HG03103 (cell line): ENCODE measurements around the gene SLC37A4.
"Not testable (repeated sequence)": the region's sequence is repeated elsewhere in the genome, so short reads cannot be mapped to it uniquely, and the experiment has no call there.

Experiments
- ATAC-seq: cut with Tn5 transposase; IDR thresholded peaks from one replicate; pipeline ENCODE4 v1.9.1; 2021; ENCODE audit warnings: low read depth; ENCODE audit not compliant: unreplicated experiment

The SLC37A4 gene

GRCh38 chr11:119019996-119020395 lies 10.7 kb downstream of the SLC37A4 start:
- no peak for ATAC-seq

- ATAC-seq: peak; percentile 79
Measured at GRCh38 chr11:119018074-119018938, 12.4 kb downstream of the SLC37A4 start, which contains the start of the genes RPS25 and TRAPPC4. TSS of gene RPS25 (minus strand) at chr11:119018343. CDS start at chr11:119018284, 59 bp downstream. TSS of gene TRAPPC4 (plus strand) at chr11:119018766. CDS start at chr11:119018796, 30 bp downstream.

- ATAC-seq: not testable (repeated sequence)
Measured at GRCh38 chr11:119017377-119017776, 13.3 kb downstream of the SLC37A4 start.

- ATAC-seq: no peak
Measured at GRCh38 chr11:119016216-119017009, 14.3 kb downstream of the SLC37A4 start.

DNA sequence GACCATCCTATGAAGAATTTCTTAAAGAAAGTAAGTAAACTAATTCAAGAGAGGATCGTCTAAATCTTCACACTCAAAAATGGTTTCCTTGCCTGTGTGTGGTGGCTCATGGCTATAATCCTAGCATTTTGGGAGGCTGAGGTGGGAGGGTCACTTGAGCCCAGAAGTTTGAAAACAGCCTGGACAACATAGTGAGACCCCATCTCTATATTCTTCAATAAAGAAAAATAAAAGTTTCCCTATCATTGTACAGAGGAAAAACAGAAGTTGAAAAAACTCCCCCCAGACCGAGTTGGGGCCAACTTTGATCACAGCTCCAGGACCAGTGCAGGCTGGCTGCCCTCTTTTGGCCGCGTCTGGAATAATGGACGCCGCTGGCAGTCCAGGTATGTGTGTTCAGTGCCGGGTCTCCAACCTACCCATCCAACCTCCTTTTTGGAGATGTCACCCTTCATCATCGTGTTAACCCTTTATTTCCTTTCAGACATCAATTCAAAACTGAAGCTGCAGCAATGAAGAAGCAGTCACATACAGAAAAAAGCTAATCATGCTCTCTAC lies 15.5 kb downstream of the SLC37A4 start:
- no peak for ATAC-seq

DNA sequence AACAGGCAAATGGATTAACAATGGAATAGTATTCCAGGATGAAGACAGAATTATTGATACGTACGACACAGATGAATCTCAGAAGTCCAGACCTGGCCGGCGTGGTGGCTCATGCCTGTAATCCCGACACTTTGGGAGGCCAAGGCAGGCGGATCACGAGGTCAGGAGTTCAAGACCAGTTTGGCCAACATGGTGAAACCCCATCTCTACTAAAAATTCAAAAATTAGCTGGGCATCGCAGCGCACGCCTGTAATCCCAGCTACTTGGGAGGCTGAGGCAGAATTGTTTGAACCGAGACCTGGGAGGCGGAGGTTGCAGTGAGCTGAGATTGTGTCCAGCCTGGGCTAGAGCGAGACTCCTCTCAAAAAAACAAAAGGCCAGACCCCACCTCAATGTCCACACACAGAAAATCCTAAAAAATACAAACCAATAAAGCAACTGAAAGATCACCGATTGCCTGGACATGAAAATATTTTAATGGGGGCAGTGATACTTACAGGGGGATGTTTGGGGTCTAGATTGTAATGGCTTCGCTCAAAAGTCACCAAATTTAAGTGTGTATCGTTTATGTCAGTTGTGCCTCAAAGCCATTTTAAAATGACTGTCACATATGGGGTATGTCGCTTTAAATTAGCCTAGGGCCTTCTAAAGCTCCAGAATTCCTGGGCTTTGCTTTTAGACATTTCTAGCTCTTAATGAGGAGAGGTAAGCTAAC lies 16.3 kb downstream of the SLC37A4 start:
- no peak for ATAC-seq

DNA sequence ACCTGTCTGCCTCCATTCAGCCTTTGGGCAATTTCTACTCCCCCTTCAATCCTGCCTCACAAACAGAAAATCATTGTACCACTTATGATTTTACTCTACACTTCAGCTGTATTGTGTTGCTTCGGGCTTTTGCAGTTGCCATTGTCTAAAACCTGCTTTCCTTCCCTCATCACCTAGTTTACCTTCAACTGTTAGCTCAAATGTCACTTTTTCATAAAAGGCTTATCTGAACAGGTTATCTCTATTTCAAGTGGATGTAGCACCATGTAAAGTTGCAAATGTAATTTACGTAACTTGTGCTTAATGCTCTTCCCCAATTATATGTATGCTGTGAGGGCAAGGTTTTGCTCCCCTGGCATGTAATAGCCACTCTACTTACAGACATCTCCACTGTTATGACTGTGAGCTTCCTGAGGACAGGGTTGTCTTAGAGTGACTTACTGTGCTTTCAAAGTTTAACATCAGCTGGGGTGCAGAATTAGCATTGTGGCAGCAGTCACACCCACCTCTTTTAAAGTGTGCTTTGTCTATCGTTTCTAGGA lies 18.0 kb downstream of the SLC37A4 start:
- no peak for ATAC-seq

- no peak for ATAC-seq
Measured at GRCh38 chr11:119011476-119012053, 19.1 kb downstream of the SLC37A4 start.

GRCh38 chr11:119006656-119007055 lies 24.0 kb downstream of the SLC37A4 start:
- no peak for ATAC-seq

DNA sequence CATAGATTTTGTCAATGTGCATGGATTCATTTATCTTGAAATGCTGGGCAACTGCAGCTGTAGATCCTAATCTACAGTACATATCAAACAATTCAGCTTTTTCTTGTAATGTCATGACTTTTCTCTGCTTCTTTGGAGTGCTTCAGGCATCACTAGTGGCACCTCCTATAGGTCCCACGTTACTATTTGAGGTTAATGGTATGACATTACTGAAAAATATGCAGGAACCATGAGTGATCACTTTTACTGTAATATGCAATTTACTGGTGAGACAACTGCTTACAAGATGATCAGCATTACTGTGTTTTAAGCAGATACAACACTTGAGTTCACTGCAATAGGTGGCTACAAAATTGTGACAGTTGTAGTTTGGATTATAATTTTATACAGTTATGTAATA lies 29.8 kb downstream of the SLC37A4 start:
- ATAC-seq: no peak

DNA sequence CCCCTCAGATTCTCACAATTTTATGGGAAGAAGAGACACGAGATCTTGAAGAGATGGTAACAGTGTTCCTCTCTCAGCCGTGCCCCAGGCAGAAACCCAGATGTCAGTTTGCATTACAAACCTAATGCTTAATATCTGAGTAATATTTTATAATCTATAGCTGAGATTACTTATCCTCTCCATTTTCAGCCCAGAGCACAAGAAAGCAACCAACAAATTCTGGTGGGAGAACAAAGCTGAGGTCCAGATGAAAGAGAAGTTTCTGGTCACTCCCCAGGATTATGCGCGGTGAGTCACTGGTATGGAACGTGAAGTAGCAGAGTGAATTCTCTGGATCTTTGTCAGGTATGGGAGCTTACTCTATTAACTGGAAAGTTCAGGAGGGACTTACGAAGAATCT lies 31.9 kb downstream of the SLC37A4 start:
- ATAC-seq: no peak

- ATAC-seq: no peak
Measured at GRCh38 chr11:118998388-118998717, 32.3 kb downstream of the SLC37A4 start.

GRCh38 chr11:118997627-118998387 lies 32.9 kb downstream of the SLC37A4 start, which contains the start of gene CENATAC:
TSS of gene CENATAC (plus strand) at chr11:118998138. CDS start at chr11:118998198, 60 bp downstream.
- ATAC-seq: peak; percentile 82

- peak; percentile 8 for ATAC-seq
Measured at GRCh38 chr11:118996926-118997626, 33.6 kb downstream of the SLC37A4 start.

GRCh38 chr11:118991486-118992038 lies 39.1 kb downstream of the SLC37A4 start:
- not testable (repeated sequence) for ATAC-seq

- ATAC-seq: no peak
Measured at GRCh38 chr11:118988280-118988679, 42.4 kb downstream of the SLC37A4 start.

GRCh38 chr11:118984825-118985224 lies 45.9 kb downstream of the SLC37A4 start:
- ATAC-seq: no peak

DNA sequence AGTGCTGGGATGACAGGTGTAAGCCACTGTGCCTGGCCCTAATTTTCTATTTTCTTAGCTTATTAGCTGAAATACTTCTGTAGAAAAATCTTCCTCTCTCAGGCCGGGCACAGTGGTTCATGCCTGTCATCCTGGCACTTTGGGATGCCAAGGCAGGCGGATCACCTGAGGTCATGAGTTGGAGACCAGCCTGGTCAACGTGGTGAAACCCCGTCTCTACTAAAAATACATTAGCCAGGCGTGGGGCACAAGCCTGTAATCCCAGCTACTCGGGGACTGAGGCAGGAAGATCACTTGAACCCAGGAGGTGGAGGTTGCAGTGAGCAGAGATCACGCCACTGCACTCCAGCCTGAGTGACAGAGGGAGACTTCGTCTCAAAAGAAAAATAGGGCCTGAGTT lies 46.3 kb downstream of the SLC37A4 start:
- ATAC-seq: not testable (repeated sequence)
